AG10803 (cell line): ENCODE results near the gene CPNE8.
A peak's percentile ranks its signal among the peaks of the same experiment; 100 is the strongest.

Source experiments
- DNase-seq: peaks from one replicate; pipeline ENCODE4 v3.0.0; 2010; ENCODE audit warnings: low read depth
- H3K4me3 ChIP-seq: 2 replicates; pipeline ENCODE4 v1.5.1; 2011; ENCODE audit warnings: mild to moderate bottlenecking, low read length, control low read depth
- CTCF ChIP-seq: conservative IDR thresholded peaks from 2 replicates; pipeline ENCODE4 v1.5.1; 2011; ENCODE audit warnings: mild to moderate bottlenecking, low read length, control low read depth, inconsistent platforms

Gene CPNE8

GRCh38 chr12:38690646-38691045, 214.7 kb downstream of the CPNE8 start:
- no peak overlapping the region for H3K4me3 ChIP-seq
- no peak for TF ChIP-seq CTCF
- DNase-seq, result no peak

- peak; percentile 60 for DNase-seq
- TF ChIP-seq CTCF, result no peak
- no peak overlapping the region for H3K4me3 ChIP-seq
Measured at GRCh38 chr12:38689704-38690103, 215.7 kb downstream of the CPNE8 start.

DNA sequence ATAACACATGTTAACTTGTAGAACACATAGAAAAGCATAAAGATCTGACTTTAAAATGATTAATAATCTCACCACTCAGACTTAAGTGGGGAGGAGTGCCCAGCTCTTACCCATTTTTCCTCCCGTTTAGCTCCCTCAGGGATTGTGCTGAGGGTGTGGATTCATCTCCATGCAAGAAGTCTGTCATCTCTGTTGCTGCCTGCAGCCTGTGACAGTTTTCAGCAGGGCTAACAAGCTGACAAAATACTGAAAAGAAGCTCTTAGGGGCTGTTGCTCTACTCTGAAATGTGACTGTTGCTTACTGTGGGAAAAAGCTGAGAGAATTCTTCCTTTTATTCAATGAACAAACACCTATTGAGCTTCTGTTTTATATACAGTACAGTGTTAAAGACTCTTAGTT, 216.2 kb downstream of the CPNE8 start:
- no peak for TF ChIP-seq CTCF
- DNase-seq, result no peak

GRCh38 chr12:38682521-38682920, 222.9 kb downstream of the CPNE8 start:
- no peak for TF ChIP-seq CTCF
- H3K4me3 ChIP-seq, result no peak overlapping the region
- DNase-seq, result no peak

More for the DNA sequence above, 216.2 kb downstream of the CPNE8 start:
- no peak overlapping the region for H3K4me3 ChIP-seq

DNA sequence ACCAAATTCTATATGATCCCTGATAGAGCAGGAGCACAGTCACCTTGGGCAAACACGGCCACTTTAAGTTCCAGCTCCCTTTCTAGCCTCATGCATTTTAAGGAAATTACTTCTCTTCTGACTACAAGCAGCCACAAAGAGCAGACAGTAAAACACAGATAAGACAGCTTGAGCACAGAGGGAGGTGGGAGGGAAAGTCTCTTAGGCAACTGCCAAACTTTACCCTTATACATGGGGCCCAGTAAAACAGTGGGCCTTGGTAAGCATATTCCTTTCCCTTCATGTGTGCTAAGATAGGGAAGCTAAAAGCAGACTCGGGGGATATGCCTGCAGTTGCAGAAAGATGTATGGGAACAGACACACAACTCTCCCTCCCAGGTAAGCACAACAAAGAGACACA, 235.9 kb downstream of the CPNE8 start:
- DNase-seq, result no peak
- no peak overlapping the region for H3K4me3 ChIP-seq
- TF ChIP-seq CTCF, result no peak

GRCh38 chr12:38669081-38669480, 236.3 kb downstream of the CPNE8 start:
- TF ChIP-seq CTCF, result no peak
- no peak overlapping the region for H3K4me3 ChIP-seq
- no peak for DNase-seq

DNA sequence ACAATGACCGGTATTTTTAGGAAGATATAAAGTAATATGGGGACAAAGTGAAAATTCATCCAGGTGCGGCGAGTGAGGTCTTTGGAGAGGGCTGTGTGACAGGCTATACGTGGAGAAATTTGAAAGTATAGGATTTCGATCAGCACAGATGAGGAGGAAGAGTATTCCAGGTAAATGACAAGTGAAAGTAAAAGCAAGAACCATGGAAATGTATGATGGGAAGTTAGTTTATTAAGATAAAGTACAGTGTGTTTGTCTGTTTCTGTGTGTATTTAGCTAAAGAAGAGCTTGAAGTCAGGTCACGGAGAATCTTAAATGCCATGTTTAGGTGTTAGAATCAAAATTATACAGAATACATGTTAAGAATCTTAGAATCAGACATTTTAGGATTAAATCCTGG, 239.0 kb downstream of the CPNE8 start:
- TF ChIP-seq CTCF, result no peak

More for the DNA sequence above, 239.0 kb downstream of the CPNE8 start:
- DNase-seq, result no peak
- H3K4me3 ChIP-seq, result no peak overlapping the region
